HG02970 (cell line): ENCODE data around the gene CGB2.
"Not testable (repeated sequence)": the region's sequence is repeated elsewhere in the genome, so short reads cannot be mapped to it uniquely, and the experiment has no call there.

ENCODE experiments used
- ATAC-seq: cut with Tn5 transposase; IDR thresholded peaks from one replicate; pipeline ENCODE4 v1.9.1; 2021; ENCODE audit warnings: mild to moderate bottlenecking, moderate library complexity, moderate number of reproducible peaks; ENCODE audit not compliant: unreplicated experiment, low FRiP score

Gene CGB2

GRCh38 chr19:49064029-49064629 lies 32.4 kb downstream of the CGB2 start:
- ATAC-seq = no peak

- no peak for ATAC-seq
Measured at GRCh38 chr19:49064768-49065611, 33.3 kb downstream of the CGB2 start, which contains the start of gene NTF4. NTF4 (minus strand) TSS chr19:49064818; CDS start chr19:49061997, 2,821 bp downstream.

- no peak for ATAC-seq
Measured at GRCh38 chr19:49065905-49066512, 34.3 kb downstream of the CGB2 start.

GRCh38 chr19:49067554-49067953 lies 35.9 kb downstream of the CGB2 start:
- ATAC-seq = no peak

- ATAC-seq = no peak
Measured at GRCh38 chr19:49069026-49069425, 37.3 kb downstream of the CGB2 start.

GRCh38 chr19:49070416-49070815 lies 38.7 kb downstream of the CGB2 start:
- no peak for ATAC-seq

- ATAC-seq = no peak
Measured at GRCh38 chr19:49071860-49072547, 40.3 kb downstream of the CGB2 start.

- no peak for ATAC-seq
Measured at GRCh38 chr19:49073514-49074378, 42.1 kb downstream of the CGB2 start.

GRCh38 chr19:49074869-49075268 lies 43.2 kb downstream of the CGB2 start:
- ATAC-seq = not testable (repeated sequence)

- ATAC-seq = no peak
Measured at GRCh38 chr19:49080392-49080791, 48.7 kb downstream of the CGB2 start.

- ATAC-seq = no peak
Measured at GRCh38 chr19:49081273-49081672, 49.6 kb downstream of the CGB2 start.
